Activated CD8-positive, alpha-beta memory T cell treated with anti-CD3 and anti-CD28 coated beads for 36 hours (primary cell): ENCODE measurements around the gene C9. TPM values are rescaled to one million over a fixed set of nuclear protein-coding genes. Genes with fewer than 3 reads are reported as not detected.
"Not testable (repeated sequence)": the region's sequence is repeated elsewhere in the genome, so short reads cannot be mapped to it uniquely, and the experiment has no call there.

Experiments used
- CTCF ChIA-PET: fragments of 350-600 bp; sonication (Branson Sonifier 250); formaldehyde crosslinking; loops from one replicate; lab custom pipeline; 2021; ENCODE audit warnings: antibody characterized with exemption; lab: Charles Lee
- POLR2A ChIA-PET: fragments of 350-600 bp; sonication (Branson Sonifier 250); formaldehyde crosslinking; loops from one replicate; lab custom pipeline; 2021; ENCODE audit warnings: antibody characterized with exemption; lab: Charles Lee
- total RNA-seq, 2 experiments: library from RNA; stranded (reverse); gene quantifications; one replicate each; pipeline ENCODE4 v1.2.3, GENCODE V29; 2021

The C9 gene
- total RNA-seq, 2 experiments from 2014 or later = not detected

GRCh38 chr5:39274398-39275085 lies 89.8 kb downstream of the C9 start:
- ChIA-PET CTCF (interaction anchor here (0.9 to 1.6 kb wide), 5 partner anchors 9 to 73 kb away, joined by 3 to 7 read pairs (median 4); no protein-coding TSS in a partner anchor), POLR2A (no interaction called here)

- ChIA-PET POLR2A (no interaction called here), CTCF (interaction anchor here (0.5 to 2.1 kb wide), 3 partner anchors 10 to 99 kb away, joined by 3 to 11 read pairs (median 7); no protein-coding TSS in a partner anchor)
Measured at GRCh38 chr5:39273314-39273954, 90.9 kb downstream of the C9 start.

- POLR2A ChIA-PET = not testable (repeated sequence)
Measured at GRCh38 chr5:39272869-39273231, 91.4 kb downstream of the C9 start.

GRCh38 chr5:39270225-39270848 lies 94.0 kb downstream of the C9 start:
- CTCF ChIA-PET = interaction anchor here (1.1 to 2.9 kb wide), 2 partner anchors 13 to 31 kb away, joined by 3 to 8 read pairs; no protein-coding TSS in a partner anchor
- POLR2A ChIA-PET = no interaction called here

More at GRCh38 chr5:39272869-39273231, 91.4 kb downstream of the C9 start:
- CTCF ChIA-PET = interaction anchor here (2.1 kb wide), 1 partner anchor 55 kb away, joined by 11 read pairs; no protein-coding TSS in a partner anchor

GRCh38 chr5:39267186-39267585 lies 97.1 kb downstream of the C9 start:
- ChIA-PET CTCF (interaction anchor here (1.7 kb wide), 1 partner anchor 50 kb away, joined by 7 read pairs; no protein-coding TSS in a partner anchor), POLR2A (no interaction called here)

GRCh38 chr5:39266442-39266841 lies 97.9 kb downstream of the C9 start:
- ChIA-PET CTCF (interaction anchor here (1.7 kb wide), 1 partner anchor 49 kb away, joined by 7 read pairs; no protein-coding TSS in a partner anchor), POLR2A (no interaction called here)

- CTCF ChIA-PET = interaction anchor here (1.6 kb wide), 1 partner anchor 47 kb away, joined by 4 read pairs; no protein-coding TSS in a partner anchor
- POLR2A ChIA-PET = no interaction called here
Measured at GRCh38 chr5:39264528-39264927, 99.8 kb downstream of the C9 start.

- CTCF ChIA-PET = interaction anchor here (1.4 kb wide), 1 partner anchor 12 kb away, joined by 4 read pairs; no protein-coding TSS in a partner anchor
- POLR2A ChIA-PET = no interaction called here
Measured at GRCh38 chr5:39262981-39263380, 101.3 kb downstream of the C9 start.

- ChIA-PET POLR2A (no interaction called here), CTCF (interaction anchor here (1.3 kb wide), 2 partner anchors 23 to 59 kb away, joined by 3 read pairs; no protein-coding TSS in a partner anchor)
Measured at GRCh38 chr5:39260095-39260494, 104.2 kb downstream of the C9 start.

- ChIA-PET CTCF (interaction anchor here (0.7 kb wide), 1 partner anchor 334 kb away, joined by 4 read pairs; no protein-coding TSS in a partner anchor), POLR2A (no interaction called here)
Measured at GRCh38 chr5:39257554-39257953, 106.7 kb downstream of the C9 start.

GRCh38 chr5:39256477-39257235 lies 107.6 kb downstream of the C9 start:
- ChIA-PET CTCF (interaction anchor here (0.6 kb wide), 1 partner anchor 1284 kb away, joined by 4 read pairs; no protein-coding TSS in a partner anchor), POLR2A (no interaction called here)

- ChIA-PET POLR2A (no interaction called here), CTCF (no interaction called here)
Measured at GRCh38 chr5:39255406-39255805, 108.9 kb downstream of the C9 start.

- POLR2A ChIA-PET = interaction anchor here (0.6 kb wide), 1 partner anchor 23 kb away, joined by 3 read pairs; no protein-coding TSS in a partner anchor
- CTCF ChIA-PET = no interaction called here
Measured at GRCh38 chr5:39254671-39255070, 109.6 kb downstream of the C9 start.

GRCh38 chr5:39253196-39253595 lies 111.1 kb downstream of the C9 start:
- CTCF ChIA-PET = no interaction called here
- POLR2A ChIA-PET = no interaction called here

GRCh38 chr5:39249564-39250274 lies 114.6 kb downstream of the C9 start:
- CTCF ChIA-PET = interaction anchor here (0.6 to 2.6 kb wide), 2 partner anchors 32 to 103 kb away, joined by 4 to 8 read pairs; no protein-coding TSS in a partner anchor
- POLR2A ChIA-PET = no interaction called here

GRCh38 chr5:39249069-39249468 lies 115.2 kb downstream of the C9 start:
- ChIA-PET POLR2A (no interaction called here), CTCF (interaction anchor here (0.6 to 2.6 kb wide), 2 partner anchors 32 to 102 kb away, joined by 4 to 8 read pairs; no protein-coding TSS in a partner anchor)

GRCh38 chr5:39240750-39241149 lies 123.5 kb downstream of the C9 start:
- ChIA-PET POLR2A (no interaction called here), CTCF (no interaction called here)
